VCaP (cell line): ENCODE results near the gene TPM1.

Experiments used
- H3K27ac ChIP-seq: fragments of 450-650 bp; 2 replicates; pipeline ENCODE4 v1.5.1; 2017
- CTCF ChIP-seq: fragments of 450-650 bp; conservative IDR thresholded peaks from 2 replicates; pipeline ENCODE4 v1.5.1; 2017; ENCODE audit warnings: mild to moderate bottlenecking, moderate library complexity

Gene TPM1

GRCh38 chr15:63080634-63081250 is 38.2 kb downstream of the TPM1 start:
- H3K27ac ChIP-seq: no peak overlapping the region
- no peak for TF ChIP-seq CTCF

- no peak overlapping the region for H3K27ac ChIP-seq
- no peak for TF ChIP-seq CTCF
Measured at GRCh38 chr15:63082366-63082765, 39.8 kb downstream of the TPM1 start.

GRCh38 chr15:63083044-63083443 is 40.5 kb downstream of the TPM1 start:
- no peak for TF ChIP-seq CTCF
- H3K27ac ChIP-seq: no peak overlapping the region

- no peak for TF ChIP-seq CTCF
Measured at GRCh38 chr15:63083541-63083940, 41.0 kb downstream of the TPM1 start.

GRCh38 chr15:63084806-63085205 is 42.3 kb downstream of the TPM1 start:
- TF ChIP-seq CTCF: no peak
- H3K27ac ChIP-seq: no peak overlapping the region

More at GRCh38 chr15:63083541-63083940, 41.0 kb downstream of the TPM1 start:
- no peak overlapping the region for H3K27ac ChIP-seq

GRCh38 chr15:63085289-63085688 is 42.7 kb downstream of the TPM1 start:
- H3K27ac ChIP-seq: no peak overlapping the region
- no peak for TF ChIP-seq CTCF

- H3K27ac ChIP-seq: no peak overlapping the region; the same call in 1 of the 2 replicates
- TF ChIP-seq CTCF: no peak
Measured at GRCh38 chr15:63086271-63086670, 43.7 kb downstream of the TPM1 start.
